ENCODE data around the gene ZNF135. TPM values are rescaled to one million over a fixed set of nuclear protein-coding genes. Genes with fewer than 3 reads are reported as not detected.

The ZNF135 gene
- total RNA-seq, 3 donors from 2014 or later, result 0.27 to 0.48 (median 0.37) TPM

DNA sequence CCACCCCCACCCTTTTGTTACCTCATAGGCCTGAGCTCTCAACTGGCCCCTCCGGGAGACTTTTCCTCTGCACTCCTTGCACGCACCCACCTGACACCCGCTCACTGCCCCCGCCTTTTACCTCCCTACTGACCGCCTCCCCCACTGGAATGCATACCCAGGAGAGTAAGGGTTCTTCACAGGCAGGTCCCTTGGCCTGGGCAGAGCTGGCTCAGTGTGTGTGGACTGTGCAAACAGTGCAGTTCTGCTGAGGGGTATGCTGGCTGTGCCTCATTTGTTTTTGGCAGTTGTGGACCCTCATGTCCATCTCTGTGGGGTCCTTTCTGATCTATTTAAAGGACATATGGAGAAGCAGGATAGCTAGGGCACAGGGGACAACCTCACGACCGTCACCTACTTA lies 34.0 kb downstream of the ZNF135 start:
- Mint-ChIP-seq H3K9me3 (peaks cover 14% of the 10 kb centered on the region), H3K4me1 (ENCODE audit: low read depth) (peaks cover 6% of the 10 kb centered on the region), H3K4me3 (no peak overlapping the region), H3K36me3 (ENCODE audit: insufficient read depth) (peaks cover 8% of the 10 kb centered on the region), H3K27me3 (ENCODE audit: low read depth) (no peaks in the 10 kb centered on the region)
- no peak for DNase-seq
- ATAC-seq, result no peak

DNA sequence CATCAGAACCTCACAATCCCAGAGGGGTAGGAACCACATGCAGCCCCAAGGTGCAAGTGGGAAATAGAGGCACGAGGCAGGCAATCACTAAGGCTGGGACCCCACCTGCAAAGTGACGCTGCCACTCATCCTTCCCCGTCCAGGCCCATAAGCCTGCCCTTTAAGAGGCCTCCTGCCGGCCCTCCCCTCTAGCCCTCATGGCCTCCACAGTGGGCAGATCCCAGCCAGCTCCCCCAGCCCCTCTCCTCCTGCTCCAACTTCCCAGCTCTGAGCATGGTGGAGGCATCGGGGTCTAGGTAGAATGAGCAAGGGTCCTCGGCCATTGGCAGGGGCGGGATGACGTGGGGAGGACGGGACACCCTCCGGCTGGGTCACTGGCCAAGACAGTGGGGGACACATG lies 36.2 kb downstream of the ZNF135 start:
- H3K4me1 Mint-ChIP-seq (ENCODE audit: low read depth), result peaks cover 11% of the 10 kb centered on the region
- H3K9me3 Mint-ChIP-seq, result peaks cover 20% of the 10 kb centered on the region
- H3K27me3 Mint-ChIP-seq (ENCODE audit: low read depth), result no peaks in the 10 kb centered on the region
- no peak overlapping the region for H3K4me3 Mint-ChIP-seq
- H3K36me3 Mint-ChIP-seq (ENCODE audit: insufficient read depth), result peaks cover 13% of the 10 kb centered on the region
- no peak for ATAC-seq
- DNase-seq, result no peak

DNA sequence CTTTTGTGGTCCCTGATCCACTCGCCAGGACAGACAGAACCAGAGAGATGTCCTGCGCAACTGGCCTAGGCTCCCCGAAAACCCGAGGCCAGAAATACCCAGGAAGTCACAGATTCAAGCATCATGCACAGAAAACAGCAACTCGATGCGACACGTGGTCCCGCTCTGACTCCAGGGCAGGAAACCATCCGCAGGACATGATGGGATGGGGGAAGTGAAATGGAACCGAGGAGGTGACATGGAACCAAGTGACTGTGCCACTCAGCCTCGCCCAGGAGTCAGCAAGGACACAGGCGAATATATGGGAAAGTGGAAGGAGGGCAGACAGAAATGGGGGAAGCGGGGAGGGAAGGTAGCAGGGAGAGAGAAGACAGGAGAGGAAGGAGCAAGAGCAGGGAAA lies 37.8 kb downstream of the ZNF135 start:
- DNase-seq (no peak), ATAC-seq (no peak)
- Mint-ChIP-seq H3K4me3 (peak overlapping the region; percentile 72), H3K9me3 (peaks cover 20% of the 10 kb centered on the region), H3K4me1 (ENCODE audit: low read depth) (peaks cover 11% of the 10 kb centered on the region), H3K36me3 (ENCODE audit: insufficient read depth) (peaks cover 13% of the 10 kb centered on the region), H3K27me3 (ENCODE audit: low read depth) (no peaks in the 10 kb centered on the region)

DNA sequence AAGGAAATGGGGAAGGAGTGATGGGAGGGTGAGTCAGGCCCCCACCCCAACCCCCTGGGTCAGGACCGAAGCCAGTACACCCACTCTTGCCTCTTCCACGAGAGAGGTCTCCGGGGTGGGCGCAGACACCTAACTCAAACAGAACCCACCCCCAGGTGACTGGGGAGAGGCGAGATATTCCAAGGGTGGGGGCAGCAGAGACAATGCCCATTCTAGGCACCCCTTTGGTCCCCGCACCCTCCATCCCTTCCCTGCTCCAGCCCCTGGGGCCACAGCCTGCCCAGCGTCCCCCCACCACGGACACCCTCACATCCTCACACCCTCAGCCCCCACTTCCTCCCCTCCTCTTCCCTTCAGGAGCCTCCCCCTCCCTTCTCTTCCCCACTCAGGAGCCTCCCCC lies 38.3 kb downstream of the ZNF135 start:
- peaks cover 21% of the 10 kb centered on the region for H3K9me3 Mint-ChIP-seq
- no peak for ATAC-seq
- H3K4me1 Mint-ChIP-seq (ENCODE audit: low read depth), result peaks cover 11% of the 10 kb centered on the region
- H3K27me3 Mint-ChIP-seq (ENCODE audit: low read depth), result no peaks in the 10 kb centered on the region
- peaks cover 13% of the 10 kb centered on the region for H3K36me3 Mint-ChIP-seq (ENCODE audit: insufficient read depth)
- no peak for DNase-seq
- peak overlapping the region; percentile 72 for H3K4me3 Mint-ChIP-seq

DNA sequence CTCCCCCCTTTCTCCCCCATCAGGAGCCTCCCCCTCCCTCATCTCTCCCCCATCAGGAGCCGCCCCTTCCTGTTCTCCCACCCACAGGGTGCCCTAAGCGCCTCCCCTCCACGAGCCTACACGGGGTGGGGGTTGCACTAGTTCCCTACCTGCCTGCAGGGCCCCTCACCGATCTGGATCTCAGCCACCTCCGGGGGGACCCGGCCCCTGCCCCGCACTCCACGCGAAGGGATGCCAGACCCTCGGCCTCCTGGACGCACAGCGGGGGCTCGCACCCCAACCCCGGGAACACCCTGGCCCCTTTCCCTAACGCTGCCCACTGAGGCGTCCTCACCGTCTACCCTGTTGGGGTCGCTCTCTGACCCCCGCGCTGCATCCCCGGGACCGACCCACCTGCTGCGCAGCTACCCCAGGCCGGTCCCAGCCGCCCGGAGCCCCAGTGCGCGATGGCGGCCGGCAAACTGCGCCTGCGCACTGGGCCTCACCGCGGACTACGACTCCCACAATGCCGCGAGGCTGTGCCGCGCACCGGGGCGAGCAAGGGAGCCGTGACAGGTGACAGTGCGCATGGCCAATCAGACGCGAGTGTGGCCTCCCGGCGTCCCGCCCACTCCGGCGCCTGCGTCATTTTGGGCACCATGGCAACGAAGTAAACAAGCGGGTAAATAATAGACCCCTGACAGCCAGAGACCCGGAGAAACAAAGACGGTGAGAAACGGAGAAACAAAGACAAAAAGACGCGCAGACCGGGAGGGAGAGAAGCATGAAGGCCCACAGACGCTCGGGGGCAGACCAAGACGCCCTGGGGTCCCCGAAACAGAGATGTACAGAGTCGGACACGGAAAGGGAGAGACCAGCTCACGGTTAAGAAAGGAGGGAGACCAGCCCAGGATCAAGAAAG lies 38.9 kb downstream of the ZNF135 start, which contains the start of gene ZSCAN18:
TSS of gene ZSCAN18 (minus strand) at position 451 of the 901 bp plus-strand sequence. CDS start 7,964 bp downstream, outside the sequence.
- peaks cover 26% of the 10 kb centered on the region for H3K9me3 Mint-ChIP-seq
- peaks cover 13% of the 10 kb centered on the region for H3K36me3 Mint-ChIP-seq (ENCODE audit: insufficient read depth)
- peak; percentile 99 for ATAC-seq

DNA sequence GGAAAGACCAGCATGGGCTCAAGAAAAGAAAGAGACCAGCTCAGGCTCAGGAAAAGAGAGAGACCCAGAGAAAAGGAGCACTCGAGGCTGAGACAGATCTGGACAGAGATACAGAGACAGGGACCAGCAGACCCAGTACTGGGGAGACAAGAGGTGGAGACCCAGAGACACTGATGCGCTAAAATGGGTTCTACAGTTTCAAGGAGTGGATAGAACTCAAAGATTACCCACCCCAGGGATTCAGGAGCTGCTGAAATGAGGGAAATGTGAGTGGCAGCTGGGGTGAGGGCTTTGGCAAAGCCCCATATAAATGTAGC lies 39.6 kb downstream of the ZNF135 start:
- ATAC-seq (no peak), DNase-seq (no peak)
- H3K36me3 Mint-ChIP-seq (ENCODE audit: insufficient read depth), result peaks cover 8% of the 10 kb centered on the region
- no peaks in the 10 kb centered on the region for H3K27me3 Mint-ChIP-seq (ENCODE audit: low read depth)
- H3K9me3 Mint-ChIP-seq, result peaks cover 27% of the 10 kb centered on the region
- peaks cover 11% of the 10 kb centered on the region for H3K4me1 Mint-ChIP-seq (ENCODE audit: low read depth)
- H3K4me3 Mint-ChIP-seq, result peak overlapping the region; percentile 83

More for the DNA sequence above, 38.9 kb downstream of the ZNF135 start, which contains the start of gene ZSCAN18:
- peak; percentile 94 for DNase-seq
- Mint-ChIP-seq H3K4me1 (ENCODE audit: low read depth) (peaks cover 11% of the 10 kb centered on the region), H3K4me3 (peak within 1 kb of the TSS; percentile 83), H3K27me3 (ENCODE audit: low read depth) (no peaks in the 10 kb centered on the region)

DNA sequence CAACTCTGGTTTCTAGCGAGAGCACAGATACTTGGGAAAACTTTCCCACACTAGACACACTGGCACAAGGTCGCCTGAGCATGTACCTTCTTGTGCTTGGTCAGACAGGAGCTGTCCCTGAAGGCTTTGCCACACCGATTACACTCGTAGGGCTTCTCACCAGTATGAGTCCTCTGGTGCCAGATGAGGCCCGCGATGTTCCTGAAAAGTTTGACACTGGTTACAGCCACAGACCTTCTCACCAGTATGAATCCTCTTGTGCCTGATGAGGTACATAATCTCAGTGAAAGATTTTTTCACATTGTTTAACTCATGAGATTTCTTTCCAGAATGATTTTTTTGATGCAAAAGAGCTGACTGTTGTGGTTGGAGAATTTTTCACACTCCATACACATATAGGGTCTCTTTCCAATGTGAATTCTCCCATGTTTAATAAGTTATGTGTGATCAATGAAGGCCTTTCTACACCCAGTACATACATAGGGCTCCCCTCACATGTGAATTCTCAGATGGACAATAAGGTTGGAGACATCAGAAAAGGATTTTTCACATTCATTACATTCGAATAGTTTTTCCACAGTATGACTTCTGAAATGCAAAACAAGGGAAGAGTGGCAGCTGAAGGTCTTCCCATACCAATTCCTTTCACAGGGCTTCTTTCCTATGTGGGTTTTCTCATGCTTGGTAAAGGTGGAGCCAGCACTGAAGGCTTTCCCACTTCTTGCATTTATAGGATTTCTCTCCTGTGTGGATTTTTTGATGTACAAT lies 48.9 kb downstream of the ZNF135 start:
- Mint-ChIP-seq H3K9me3 (peaks cover 46% of the 10 kb centered on the region), H3K4me1 (ENCODE audit: low read depth) (no peaks in the 10 kb centered on the region), H3K36me3 (ENCODE audit: insufficient read depth) (peaks cover 14% of the 10 kb centered on the region), H3K27me3 (ENCODE audit: low read depth) (no peaks in the 10 kb centered on the region), H3K4me3 (no peak overlapping the region)
- ATAC-seq (no peak), DNase-seq (no peak)

DNA sequence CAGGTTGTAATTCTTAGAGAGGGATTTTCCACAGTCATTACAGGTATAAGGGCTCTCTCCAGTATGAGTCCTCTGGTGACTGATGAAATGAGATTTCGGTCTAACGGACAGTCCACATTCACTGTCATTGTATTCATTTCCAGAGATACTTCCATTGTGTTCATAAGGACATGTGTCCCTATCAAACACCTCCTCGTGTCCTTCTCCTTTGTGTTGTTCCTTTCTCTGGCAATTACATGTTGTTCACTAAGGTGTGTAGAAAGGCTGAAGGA lies 49.4 kb downstream of the ZNF135 start:
- Mint-ChIP-seq H3K4me1 (ENCODE audit: low read depth) (no peaks in the 10 kb centered on the region), H3K4me3 (no peak overlapping the region), H3K36me3 (ENCODE audit: insufficient read depth) (peaks cover 15% of the 10 kb centered on the region), H3K9me3 (peaks cover 47% of the 10 kb centered on the region), H3K27me3 (ENCODE audit: low read depth) (no peaks in the 10 kb centered on the region)
- ATAC-seq, result no peak
- DNase-seq, result no peak

DNA sequence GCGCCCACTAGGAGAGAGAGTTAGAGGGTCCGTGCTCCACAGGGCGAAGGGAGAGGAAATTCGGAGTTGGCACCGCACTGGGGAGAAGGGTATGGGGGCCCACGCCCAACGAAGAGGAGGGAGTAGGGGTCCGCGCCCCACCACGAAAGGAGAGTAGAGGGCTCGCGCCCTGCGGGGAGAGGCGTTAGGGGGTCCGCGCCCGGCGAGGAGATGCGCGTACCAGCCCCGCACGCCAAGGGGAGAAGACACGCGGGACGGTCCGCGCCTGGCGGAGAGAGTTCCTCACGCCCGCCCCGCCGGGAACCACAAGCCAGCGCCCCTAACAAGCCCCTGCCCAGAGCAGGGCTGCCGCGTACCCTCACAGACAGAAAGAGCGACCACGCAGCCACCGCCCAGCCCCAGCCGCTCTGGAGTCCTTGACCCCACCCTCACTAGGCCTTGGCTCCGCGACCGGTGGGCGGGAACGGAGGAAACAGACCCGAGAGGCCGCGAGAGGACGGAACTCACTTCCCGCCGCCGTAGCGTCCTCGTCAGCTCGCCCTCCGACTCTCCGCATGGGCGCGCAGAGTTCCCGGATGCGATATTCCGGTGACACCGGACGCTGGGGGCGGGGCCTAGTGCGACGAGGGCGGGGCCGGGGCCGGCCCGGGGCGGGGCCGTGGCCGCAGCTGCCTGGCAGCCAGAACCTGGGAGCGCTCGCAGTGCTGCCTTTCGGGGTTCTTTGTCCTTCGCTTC lies 58.9 kb downstream of the ZNF135 start:
- ATAC-seq (no peak), DNase-seq (no peak)
- Mint-ChIP-seq H3K4me3 (no peak overlapping the region), H3K36me3 (ENCODE audit: insufficient read depth) (peaks cover 8% of the 10 kb centered on the region), H3K4me1 (ENCODE audit: low read depth) (no peaks in the 10 kb centered on the region), H3K9me3 (peaks cover 70% of the 10 kb centered on the region), H3K27me3 (ENCODE audit: low read depth) (no peaks in the 10 kb centered on the region)

DNA sequence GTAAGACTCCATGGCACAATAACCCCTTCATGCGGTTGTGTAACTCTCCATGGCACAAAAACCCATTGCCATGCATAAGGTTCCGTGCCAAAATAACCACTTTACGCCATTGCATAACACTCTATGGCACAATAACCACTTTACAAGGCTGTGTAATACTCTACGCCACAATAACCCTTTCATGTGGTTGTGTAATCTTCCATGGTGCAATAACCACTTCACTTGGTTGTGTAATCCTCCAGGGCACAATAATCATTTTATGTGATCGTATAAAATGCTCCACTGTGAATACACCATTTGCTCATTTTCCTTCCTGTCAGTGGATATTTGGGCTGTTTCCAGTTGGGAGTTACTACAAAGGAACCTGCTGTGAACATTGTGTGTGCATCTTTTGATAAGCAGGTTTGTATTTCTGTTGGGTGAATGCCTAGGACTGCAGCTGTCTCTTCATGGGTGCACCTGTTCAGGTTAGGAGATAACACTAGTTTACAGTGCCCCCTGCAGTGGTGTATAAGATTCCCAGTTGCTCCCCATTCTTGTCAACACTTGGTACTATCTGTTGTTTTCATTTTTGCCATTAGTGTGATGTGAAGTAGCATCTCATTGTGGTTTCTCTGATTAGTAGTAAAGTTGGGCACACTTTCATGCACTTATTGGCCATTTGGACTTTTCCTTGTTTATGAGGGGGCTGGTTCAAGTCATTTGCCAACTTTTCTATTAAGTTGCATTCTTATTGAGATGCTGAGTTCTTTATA lies 60.1 kb downstream of the ZNF135 start:
- Mint-ChIP-seq H3K27me3 (ENCODE audit: low read depth) (no peaks in the 10 kb centered on the region), H3K36me3 (ENCODE audit: insufficient read depth) (peaks cover 10% of the 10 kb centered on the region), H3K4me3 (no peak overlapping the region), H3K4me1 (ENCODE audit: low read depth) (no peaks in the 10 kb centered on the region), H3K9me3 (peaks cover 72% of the 10 kb centered on the region)
- DNase-seq, result no peak
- no peak for ATAC-seq

Other genes with a start within 250 kb of the ZNF135 start
- gene ZNF552, start 244.4 kb upstream of the ZNF135 start, total RNA-seq, result 1 to 10 TPM; 6.4 to 7.9 (median 6.6) TPM
- gene ZNF587B, start 229.0 kb upstream of the ZNF135 start, total RNA-seq, result 10 to 100 TPM; 22.6 to 29.1 (median 27.9) TPM
- gene ZNF587, start 209.4 kb upstream of the ZNF135 start, total RNA-seq, result 10 to 100 TPM; 17.9 to 22.1 (median 20.8) TPM
- 10 to 100 TPM; 21.7 to 30.6 (median 22.0) TPM for gene ZNF814, start 170.2 kb upstream of the ZNF135 start, total RNA-seq
- gene ZNF417, start 142.7 kb upstream of the ZNF135 start, total RNA-seq, result 1 to 10 TPM; 4.7 to 6.8 (median 6.0) TPM
- gene ZNF418, start 123.9 kb upstream of the ZNF135 start, total RNA-seq, result 1 to 10 TPM; 1.5 to 1.8 (median 1.8) TPM
- 1 to 10 TPM; 4.7 to 6.4 (median 5.2) TPM for gene ZNF256, start 111.6 kb upstream of the ZNF135 start, total RNA-seq
- gene C19orf18, start 84.7 kb upstream of the ZNF135 start, total RNA-seq, result not detected
- 1 to 10 TPM; 3.1 to 4.2 (median 4.0) TPM for gene ZNF606, start 56.5 kb upstream of the ZNF135 start, total RNA-seq
- gene ZSCAN1, start 25.3 kb upstream of the ZNF135 start, total RNA-seq, result not detected
- gene ZSCAN18, start 38.9 kb downstream of the ZNF135 start, total RNA-seq, result 10 to 100 TPM in 1 of 3 donors, 1 to 10 TPM in 2; 7.6 to 11.7 (median 9.5) TPM
- 1 to 10 TPM; 6.3 to 8.4 (median 7.0) TPM for gene ZNF329, start 91.5 kb downstream of the ZNF135 start, total RNA-seq
- 10 to 100 TPM; 17.3 to 26.6 (median 18.4) TPM for gene ZNF274, start 123.8 kb downstream of the ZNF135 start, total RNA-seq
- 10 to 100 TPM; 41.6 to 43.8 (median 41.6) TPM for gene ZNF544, start 169.6 kb downstream of the ZNF135 start, total RNA-seq
- 1 to 10 TPM; 3.3 to 3.5 (median 3.4) TPM for gene ZNF8, start 219.7 kb downstream of the ZNF135 start, total RNA-seq
- 100 to 1,000 TPM; 117 TPM for gene ERVK3-1, start 246.1 kb downstream of the ZNF135 start, total RNA-seq

Measured in activated T-cell treated with anti-CD3 and anti-CD28 coated beads, Interleukin-2, amount 50 U/mL, for 4 hours (primary cell).